OCI-LY3 (cell line): Measurements from ENCODE around the gene GRIP1.

Source experiments
- CTCF ChIP-seq: fragments of 200-600, 300-600 bp; sonication (generic); IDR thresholded peaks from 2 replicates; pipeline ENCODE4 v1.5.1; 2014; ENCODE audit warnings: antibody characterized with exemption, low read length, low read depth
- EZH2phosphoT487 ChIP-seq: fragments of 200-600 bp; shearing (Covaris generic); IDR thresholded peaks from 2 replicates; pipeline ENCODE4 v1.6.1; 2018; ENCODE audit warnings: antibody characterized with exemption, mixed run types, low read depth

GRCh38 chr12:66467932-66468331 is 210.9 kb downstream of the GRIP1 start:
- TF ChIP-seq CTCF (no peak), EZH2phosphoT487 (no peak)
